HG03135 (cell line): ENCODE measurements around the gene MED31.
"Not testable (repeated sequence)": the region's sequence is repeated elsewhere in the genome, so short reads cannot be mapped to it uniquely, and the experiment has no call there.

Experiments
- ATAC-seq: cut with Tn5 transposase; IDR thresholded peaks from one replicate; pipeline ENCODE4 v1.9.1; 2021; ENCODE audit warnings: mild to moderate bottlenecking, moderate library complexity; ENCODE audit not compliant: unreplicated experiment

Gene MED31

DNA sequence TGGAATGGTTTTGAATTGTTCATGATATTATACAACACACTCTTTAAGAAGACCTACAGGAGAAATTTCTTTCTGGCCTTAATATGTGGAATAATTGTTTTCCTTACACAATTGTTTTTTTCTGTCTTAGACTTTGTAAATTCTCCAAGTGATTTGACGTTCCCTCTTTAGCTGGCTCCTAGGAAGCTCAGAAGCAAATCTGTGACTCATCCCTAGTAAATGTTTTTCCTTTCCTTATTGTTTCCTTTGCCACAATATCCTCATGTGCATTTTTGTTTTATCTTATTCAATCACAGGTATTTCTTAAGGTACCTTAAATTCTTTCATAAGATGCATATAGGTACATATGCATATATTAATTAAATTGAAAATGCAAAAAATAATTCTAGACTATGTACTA is 24.4 kb downstream of the MED31 start:
- ATAC-seq, result no peak

DNA sequence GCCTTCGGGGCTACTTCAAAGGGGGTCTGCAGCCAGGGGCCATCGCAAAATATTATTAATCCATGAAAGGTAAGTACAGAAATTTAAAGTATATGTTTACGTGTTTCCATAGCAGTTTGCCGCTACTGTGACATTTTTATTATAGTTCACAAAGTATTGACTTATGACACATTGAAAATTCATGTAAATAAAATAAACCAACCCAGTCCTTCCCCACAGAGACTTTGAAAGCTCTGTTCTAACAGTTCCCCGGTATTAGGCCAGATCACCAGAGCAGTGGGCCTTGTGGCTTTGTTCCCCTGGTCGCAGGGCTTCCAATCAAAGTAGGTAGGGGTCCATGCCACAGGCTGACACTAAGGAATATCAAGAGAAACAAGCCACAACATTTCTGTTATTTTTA is 24.8 kb downstream of the MED31 start:
- ATAC-seq, result no peak

- no peak for ATAC-seq
These were observed 27.5 kb downstream of the MED31 start for GRCh38 chr17:6623941-6624340.

DNA sequence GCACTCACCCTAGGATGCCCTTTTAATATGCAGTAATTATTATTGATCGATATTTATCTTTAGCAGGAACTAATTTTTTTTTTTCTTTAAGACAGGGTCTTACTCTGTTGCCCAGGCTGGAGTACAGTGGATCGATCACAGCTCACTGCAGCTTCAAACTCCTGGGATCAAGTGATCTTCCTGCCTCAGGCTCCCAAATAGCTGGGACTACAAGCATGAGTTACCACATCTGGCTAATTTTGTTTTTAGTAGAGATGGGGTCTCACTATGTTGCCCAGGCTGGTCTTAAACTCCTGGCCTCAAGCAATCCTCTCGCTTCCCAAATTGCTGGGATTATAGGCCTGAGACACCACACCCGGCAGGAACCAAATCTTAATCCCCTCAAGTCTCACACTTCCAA is 40.2 kb downstream of the MED31 start:
- no peak for ATAC-seq

- ATAC-seq, result no peak
These were observed 41.4 kb downstream of the MED31 start for GRCh38 chr17:6610011-6610410.

DNA sequence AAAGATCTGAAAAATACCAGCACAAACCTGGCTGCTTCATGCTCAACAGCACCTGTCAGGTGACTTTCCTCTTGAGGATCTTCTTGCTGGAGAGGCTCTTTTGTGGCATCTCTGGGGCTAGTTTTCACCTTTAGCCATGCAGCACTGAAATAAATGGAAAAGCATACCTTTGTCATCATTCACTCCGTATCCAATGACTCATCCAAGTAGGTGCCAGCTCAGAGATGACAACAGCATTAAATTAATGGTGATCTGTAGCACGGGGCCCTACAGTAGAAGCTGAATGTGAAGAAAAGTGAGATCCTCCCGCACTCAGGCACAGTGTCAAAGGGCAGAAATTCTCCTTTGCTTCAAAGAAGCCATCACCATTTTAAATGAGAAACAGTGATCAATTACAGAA is 43.1 kb downstream of the MED31 start:
- ATAC-seq, result no peak

- no peak for ATAC-seq
These were observed 46.3 kb downstream of the MED31 start for GRCh38 chr17:6605142-6605541.

- no peak for ATAC-seq
These were observed 47.6 kb downstream of the MED31 start for GRCh38 chr17:6603744-6604325.

GRCh38 chr17:6602141-6602540 is 49.3 kb downstream of the MED31 start:
- ATAC-seq, result no peak

GRCh38 chr17:6599364-6599763 is 52.0 kb downstream of the MED31 start:
- no peak for ATAC-seq

GRCh38 chr17:6597727-6598126 is 53.7 kb downstream of the MED31 start:
- ATAC-seq, result no peak

- ATAC-seq, result no peak
These were observed 54.5 kb downstream of the MED31 start for GRCh38 chr17:6596941-6597340.

GRCh38 chr17:6596511-6596910 is 54.9 kb downstream of the MED31 start:
- ATAC-seq, result no peak

GRCh38 chr17:6596081-6596480 is 55.3 kb downstream of the MED31 start:
- ATAC-seq, result no peak

DNA sequence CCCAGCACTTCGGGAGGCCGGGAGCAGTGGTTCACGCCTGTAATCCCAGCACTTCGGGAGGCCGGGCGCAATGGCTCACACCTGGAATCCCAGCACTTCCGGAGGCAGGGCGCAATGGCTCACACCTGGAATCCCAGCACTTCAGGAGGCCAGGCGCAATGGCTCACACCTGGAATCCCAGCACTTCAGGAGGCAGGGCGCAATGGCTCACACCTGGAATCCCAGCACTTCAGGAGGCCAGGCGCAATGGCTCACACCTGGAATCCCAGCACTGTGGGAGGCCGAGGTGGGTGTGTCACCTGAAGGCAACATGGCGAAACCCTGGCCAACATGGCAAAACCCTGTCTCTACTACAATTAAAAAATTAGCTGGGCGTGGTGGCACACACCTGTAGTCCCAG is 58.0 kb downstream of the MED31 start:
- not testable (repeated sequence) for ATAC-seq
